ENCODE data around the gene SLC34A1. TPM values are rescaled to one million over a fixed set of nuclear protein-coding genes. Genes with fewer than 3 reads are reported as not detected.

Gene SLC34A1
- total RNA-seq, 1 donor from 2014 or later = 0.16 TPM

- Mint-ChIP-seq H3K9me3 (no peaks in the 10 kb centered on the region), H3K4me3 (no peak overlapping the region), H3K36me3 (ENCODE audit: low read depth) (no peaks in the 10 kb centered on the region), H3K27me3 (ENCODE audit: low read depth) (peaks cover 37% of the 10 kb centered on the region), H3K27ac (ENCODE audit: unreplicated experiment) (no peak overlapping the region), H3K4me1 (peaks cover 11% of the 10 kb centered on the region)
- no peak for TF ChIP-seq CTCF (conservative IDR thresholded peaks at IDR 0.05)
- DNase-seq (ENCODE audit: low read depth, low spot score) = no peak
Observed at GRCh38 chr5:177356746-177357145, 27.5 kb upstream of the SLC34A1 start.

- peaks cover 37% of the 10 kb centered on the region for H3K27me3 Mint-ChIP-seq (ENCODE audit: low read depth)
- no peak overlapping the region for H3K27ac Mint-ChIP-seq (ENCODE audit: unreplicated experiment)
- no peaks in the 10 kb centered on the region for H3K9me3 Mint-ChIP-seq
- peaks cover 7% of the 10 kb centered on the region for H3K4me1 Mint-ChIP-seq
- no peaks in the 10 kb centered on the region for H3K36me3 Mint-ChIP-seq (ENCODE audit: low read depth)
- TF ChIP-seq CTCF (conservative IDR thresholded peaks at IDR 0.05) = no peak
- no peak overlapping the region for H3K4me3 Mint-ChIP-seq
- no peak for DNase-seq (ENCODE audit: low read depth, low spot score)
Observed at GRCh38 chr5:177357146-177357458, 27.1 kb upstream of the SLC34A1 start.

- Mint-ChIP-seq H3K4me1 (peaks cover 5% of the 10 kb centered on the region), H3K4me3 (no peak within 1 kb of the TSS), H3K9me3 (no peaks in the 10 kb centered on the region), H3K27ac (ENCODE audit: unreplicated experiment) (no peak within 1 kb of the TSS), H3K36me3 (ENCODE audit: low read depth) (no peaks in the 10 kb centered on the region), H3K27me3 (ENCODE audit: low read depth) (peaks cover 40% of the 10 kb centered on the region)
- DNase-seq (ENCODE audit: low read depth, low spot score) = no peak
- no peak for TF ChIP-seq CTCF (conservative IDR thresholded peaks at IDR 0.05)
Observed at GRCh38 chr5:177357459-177358351, 26.5 kb upstream of the SLC34A1 start, which contains the start of gene RGS14. RGS14 (plus strand) TSS chr5:177357924; CDS start chr5:177358025, 101 bp downstream.

- no peak overlapping the region for H3K4me3 Mint-ChIP-seq
- H3K27ac Mint-ChIP-seq (ENCODE audit: unreplicated experiment) = no peak overlapping the region
- DNase-seq (ENCODE audit: low read depth, low spot score) = no peak
- peaks cover 5% of the 10 kb centered on the region for H3K4me1 Mint-ChIP-seq
- H3K9me3 Mint-ChIP-seq = no peaks in the 10 kb centered on the region
- H3K36me3 Mint-ChIP-seq (ENCODE audit: low read depth) = no peaks in the 10 kb centered on the region
- no peak for TF ChIP-seq CTCF (conservative IDR thresholded peaks at IDR 0.05)
- H3K27me3 Mint-ChIP-seq (ENCODE audit: low read depth) = peaks cover 40% of the 10 kb centered on the region
Observed at GRCh38 chr5:177358370-177358819, 25.8 kb upstream of the SLC34A1 start.

GRCh38 chr5:177359451-177359851 is 24.8 kb upstream of the SLC34A1 start:
- Mint-ChIP-seq H3K27ac (ENCODE audit: unreplicated experiment) (no peak overlapping the region), H3K4me1 (peaks cover 5% of the 10 kb centered on the region), H3K27me3 (ENCODE audit: low read depth) (peaks cover 37% of the 10 kb centered on the region), H3K9me3 (no peaks in the 10 kb centered on the region), H3K36me3 (ENCODE audit: low read depth) (no peaks in the 10 kb centered on the region), H3K4me3 (peak overlapping the region; percentile 2)
- no peak for TF ChIP-seq CTCF (conservative IDR thresholded peaks at IDR 0.05)
- DNase-seq (ENCODE audit: low read depth, low spot score) = no peak
